ENCODE measurements around the gene MGMT.

- no peak for TF ChIP-seq CTCF (IDR thresholded peaks at IDR 0.05; ENCODE audit: low read depth, low read length, missing input control)
- TF ChIP-seq GABPA (IDR thresholded peaks at IDR 0.05 in 1 of 2, conservative IDR thresholded peaks at IDR 0.05 in 1 of 2), result no peak
- TF ChIP-seq, protein P1, sequence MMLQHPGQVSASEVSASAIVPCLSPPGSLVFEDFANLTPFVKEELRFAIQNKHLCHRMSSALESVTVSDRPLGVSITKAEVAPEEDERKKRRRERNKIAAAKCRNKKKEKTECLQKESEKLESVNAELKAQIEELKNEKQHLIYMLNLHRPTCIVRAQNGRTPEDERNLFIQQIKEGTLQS (IDR thresholded peaks at IDR 0.05), result no peak
- TF ChIP-seq JUND (IDR thresholded peaks at IDR 0.05), result no peak
- TF ChIP-seq YY1 (IDR thresholded peaks at IDR 0.05), result no peak
- no peak for TF ChIP-seq SP1 (IDR thresholded peaks at IDR 0.05)
- no peak for TF ChIP-seq RAD21 (IDR thresholded peaks at IDR 0.05)
- no peak for TF ChIP-seq TAF1 (conservative IDR thresholded peaks at IDR 0.05)
- no peak for TF ChIP-seq RXRA (IDR thresholded peaks at IDR 0.05)
- TF ChIP-seq, protein P2, sequence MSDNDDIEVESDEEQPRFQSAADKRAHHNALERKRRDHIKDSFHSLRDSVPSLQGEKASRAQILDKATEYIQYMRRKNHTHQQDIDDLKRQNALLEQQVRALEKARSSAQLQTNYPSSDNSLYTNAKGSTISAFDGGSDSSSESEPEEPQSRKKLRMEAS (IDR thresholded peaks at IDR 0.05), result no peak
- TF ChIP-seq ZBTB33 (IDR thresholded peaks at IDR 0.05), result no peak
- TF ChIP-seq, protein P3, sequence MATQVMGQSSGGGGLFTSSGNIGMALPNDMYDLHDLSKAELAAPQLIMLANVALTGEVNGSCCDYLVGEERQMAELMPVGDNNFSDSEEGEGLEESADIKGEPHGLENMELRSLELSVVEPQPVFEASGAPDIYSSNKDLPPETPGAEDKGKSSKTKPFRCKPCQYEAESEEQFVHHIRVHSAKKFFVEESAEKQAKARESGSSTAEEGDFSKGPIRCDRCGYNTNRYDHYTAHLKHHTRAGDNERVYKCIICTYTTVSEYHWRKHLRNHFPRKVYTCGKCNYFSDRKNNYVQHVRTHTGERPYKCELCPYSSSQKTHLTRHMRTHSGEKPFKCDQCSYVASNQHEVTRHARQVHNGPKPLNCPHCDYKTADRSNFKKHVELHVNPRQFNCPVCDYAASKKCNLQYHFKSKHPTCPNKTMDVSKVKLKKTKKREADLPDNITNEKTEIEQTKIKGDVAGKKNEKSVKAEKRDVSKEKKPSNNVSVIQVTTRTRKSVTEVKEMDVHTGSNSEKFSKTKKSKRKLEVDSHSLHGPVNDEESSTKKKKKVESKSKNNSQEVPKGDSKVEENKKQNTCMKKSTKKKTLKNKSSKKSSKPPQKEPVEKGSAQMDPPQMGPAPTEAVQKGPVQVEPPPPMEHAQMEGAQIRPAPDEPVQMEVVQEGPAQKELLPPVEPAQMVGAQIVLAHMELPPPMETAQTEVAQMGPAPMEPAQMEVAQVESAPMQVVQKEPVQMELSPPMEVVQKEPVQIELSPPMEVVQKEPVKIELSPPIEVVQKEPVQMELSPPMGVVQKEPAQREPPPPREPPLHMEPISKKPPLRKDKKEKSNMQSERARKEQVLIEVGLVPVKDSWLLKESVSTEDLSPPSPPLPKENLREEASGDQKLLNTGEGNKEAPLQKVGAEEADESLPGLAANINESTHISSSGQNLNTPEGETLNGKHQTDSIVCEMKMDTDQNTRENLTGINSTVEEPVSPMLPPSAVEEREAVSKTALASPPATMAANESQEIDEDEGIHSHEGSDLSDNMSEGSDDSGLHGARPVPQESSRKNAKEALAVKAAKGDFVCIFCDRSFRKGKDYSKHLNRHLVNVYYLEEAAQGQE (IDR thresholded peaks at IDR 0.05), result no peak
- no peak for TF ChIP-seq HNF4G (IDR thresholded peaks at IDR 0.05)
Observed at GRCh38 chr10:129702605-129703004, 235.6 kb downstream of the MGMT start.

Data from liver (tissue), 3 donors.